HepG2 (cell line): ENCODE results near the gene PGAP3. TPM values are rescaled to one million over a fixed set of nuclear protein-coding genes. Genes with fewer than 3 reads are reported as not detected.

Experiments used
- FOXO1 ChIP-seq: sonication (generic); formaldehyde crosslinking; IDR thresholded peaks from 2 replicates; pipeline ENCODE4 v1.4.0; 2020; ENCODE audit warnings: missing genetic modification reagents
- HHEX ChIP-seq: IDR thresholded peaks from 2 replicates; pipeline ENCODE4 v1.6.1; 2016; ENCODE audit warnings: control low read depth
- JDP2 ChIP-seq: sonication (generic); formaldehyde crosslinking; IDR thresholded peaks from 2 replicates; pipeline ENCODE4 v1.8.1; 2022; ENCODE audit warnings: missing genetic modification reagents, borderline replicate concordance
- JUND ChIP-seq: sonication (generic); formaldehyde crosslinking; IDR thresholded peaks from 2 replicates; pipeline ENCODE4 v1.8.0; 2022; ENCODE audit warnings: mild to moderate bottlenecking, missing genetic modification reagents
- KDM3A ChIP-seq: IDR thresholded peaks from 2 replicates; pipeline ENCODE4 v1.6.1; 2018; ENCODE audit warnings: low read depth, missing compliant biosample characterization
- KMT2B ChIP-seq: IDR thresholded peaks from 2 replicates; pipeline ENCODE4 v1.6.1; 2016; ENCODE audit warnings: missing genetic modification reagents, missing compliant biosample characterization
- PAXIP1 ChIP-seq: sonication (generic); formaldehyde crosslinking; conservative IDR thresholded peaks from 2 replicates; pipeline ENCODE4 v1.4.0; 2020; ENCODE audit warnings: mild to moderate bottlenecking, missing genetic modification reagents, moderate library complexity
- TCF7 ChIP-seq: sonication (generic); IDR thresholded peaks from 2 replicates; pipeline ENCODE4 v1.6.1; 2016; ENCODE audit warnings: antibody characterized with exemption, low read depth
- TEAD3 ChIP-seq: optimal IDR thresholded peaks from 2 replicates; pipeline ENCODE3; 2016; ENCODE audit warnings: borderline replicate concordance
- TFDP1 ChIP-seq: IDR thresholded peaks from 2 replicates; pipeline ENCODE4 v1.6.1; 2016; ENCODE audit warnings: missing compliant biosample characterization, missing genetic modification reagents, borderline replicate concordance
- ZHX2 ChIP-seq, 2 experiments: sonication (generic) in 1 of 2; formaldehyde crosslinking in 1 of 2; IDR thresholded peaks; 2 replicates each; pipeline versions ENCODE4 v1.6.1 to v1.9.0; 2014 to 2022; ENCODE audit warnings: antibody characterized with exemption in 1 of 2, borderline replicate concordance in 1 of 2, inconsistent platforms in 1 of 2, low read depth in 1 of 2, missing genetic modification reagents in 1 of 2
- ZNF329 ChIP-seq: sonication (generic); formaldehyde crosslinking; IDR thresholded peaks from 2 replicates; pipeline ENCODE4 v1.9.0; 2021; ENCODE audit warnings: low read depth, mild to moderate bottlenecking, missing genetic modification reagents
- ZNF331 ChIP-seq: sonication (generic); formaldehyde crosslinking; IDR thresholded peaks from 2 replicates; pipeline ENCODE4 v1.4.0; 2020; ENCODE audit warnings: missing genetic modification reagents
- ZNF414 ChIP-seq: sonication (generic); formaldehyde crosslinking; IDR thresholded peaks from 2 replicates; pipeline ENCODE4 v1.5.0; 2020; ENCODE audit warnings: missing genetic modification reagents
- ZNF446 ChIP-seq: sonication (generic); formaldehyde crosslinking; IDR thresholded peaks from 2 replicates; pipeline ENCODE4 v1.5.0; 2020; ENCODE audit warnings: mild to moderate bottlenecking, missing genetic modification reagents
- ZNF841 ChIP-seq: sonication (generic); formaldehyde crosslinking; IDR thresholded peaks from 2 replicates; pipeline ENCODE4 v1.8.1; 2023; ENCODE audit warnings: missing genetic modification reagents, borderline replicate concordance
- polyA plus RNA-seq, 8 experiments: library from polyadenylated mRNA; depleted of rRNA in 3 of 8; stranded (reverse) in 7 of 8; unstranded in 1 of 8; fragments of >200 nt; fragmentation: Illumina TruSeq in 4 of 8; extraction: Trizol in 4 of 8; gene quantifications; 2 replicates each; pipeline versions ENCODE4 v1.2.1 to v1.2.3, GENCODE V29; 2011 to 2016; ENCODE audit warnings: low read depth in 4 of 8, missing spikeins in 1 of 8, mixed read lengths in 1 of 8; ENCODE audit not compliant: insufficient read depth in 1 of 8
- total RNA-seq, 5 experiments: library from RNA; depleted of rRNA; stranded (reverse); fragments of >200 nt; fragmentation: Illumina TruSeq; extraction: Trizol; gene quantifications; 2 replicates each; pipeline ENCODE4 v1.2.3, GENCODE V29; 2016; ENCODE audit warnings: low read depth in 1 of 5

Gene PGAP3
- total and polyA plus RNA-seq, 2 of the 13 experiments (the other 11 are each of a cell fraction or from before 2014, with no cell fraction given), result 11.9 to 14.6 TPM

GRCh38 chr17:39652587-39653315 is 35.1 kb downstream of the PGAP3 start (continued):
- TF ChIP-seq ZNF329 (CRISPR knock-in tag) (no peak), TEAD3 (CRISPR knock-in tag) (peak; percentile 47), ZNF414 (0 out of 2 replicates have a peak, but pooled peaks have one; percentile 27), JDP2 (CRISPR knock-in tag) (no peak), JUND (no peak), ZNF331 (CRISPR knock-in tag) (0 out of 2 replicates have a peak, but pooled peaks have one; percentile 40), TCF7 (no peak), TFDP1 (CRISPR knock-in tag) (0 out of 2 replicates have a peak, but pooled peaks have one; percentile 15), HHEX (CRISPR knock-in tag) (no peak), ZHX2 (IDR thresholded peaks at IDR 0.05; ENCODE audit: low read depth) (no peak), ZHX2 (CRISPR knock-in tag; IDR thresholded peaks at IDR 0.05; ENCODE audit: borderline replicate concordance) (no peak), PAXIP1 (peak; percentile 76), ZNF446 (CRISPR knock-in tag) (no peak), FOXO1 (CRISPR knock-in tag) (no peak; the same call in 1 of the 2 replicates), KDM3A (CRISPR knock-in tag) (peak; percentile 34; the same call in 1 of the 2 replicates), KMT2B (CRISPR knock-in tag) (peak; percentile 17; the same call in 1 of the 2 replicates), ZNF841 (no peak)
